Hepatocyte (in vitro differentiated cells): ENCODE measurements around the gene RPL7L1. TPM values are rescaled to one million over a fixed set of nuclear protein-coding genes. Genes with fewer than 3 reads are reported as not detected.
A peak's percentile ranks its signal among the peaks of the same experiment; 100 is the strongest.

Experiments used
- DNase-seq: peaks from one replicate; pipeline ENCODE4 v3.0.0-alpha.2; 2016; ENCODE audit warnings: low spot score
- H2AFZ ChIP-seq: fragments of 200-600 bp; sonication (generic); 2 replicates; pipeline ENCODE4 v1.6.0; 2016; ENCODE audit warnings: antibody characterized with exemption, mild to moderate bottlenecking
- H3K27ac ChIP-seq: fragments of 200-600 bp; sonication (generic); 2 replicates; pipeline ENCODE4 v1.5.1; 2016; ENCODE audit warnings: mild to moderate bottlenecking
- H3K27me3 ChIP-seq: fragments of 200-600 bp; sonication (generic); 2 replicates; pipeline ENCODE4 v1.6.1; 2016
- H3K36me3 ChIP-seq: fragments of 200-600 bp; sonication (generic); replicated peaks from 2 replicates; pipeline ENCODE4 v1.5.1; 2016; ENCODE audit warnings: low read depth; ENCODE audit not compliant: insufficient read depth
- H3K4me1 ChIP-seq: fragments of 200-600 bp; sonication (generic); 2 replicates; pipeline ENCODE4 v1.5.1; 2016; ENCODE audit warnings: mild to moderate bottlenecking, moderate library complexity; ENCODE audit not compliant: insufficient read depth
- H3K4me2 ChIP-seq: fragments of 200-600 bp; sonication (generic); 2 replicates; pipeline ENCODE4 v1.6.0; 2016
- H3K4me3 ChIP-seq: fragments of 200-600 bp; sonication (generic); 2 replicates; pipeline ENCODE4 v1.5.1; 2016; ENCODE audit warnings: mild to moderate bottlenecking
- H3K79me2 ChIP-seq: fragments of 200-600 bp; sonication (generic); 2 replicates; pipeline ENCODE4 v1.6.0; 2017; ENCODE audit warnings: mild to moderate bottlenecking
- H3K9me2 ChIP-seq: fragments of 200-600 bp; sonication (generic); replicated peaks from 2 replicates; pipeline ENCODE4 v1.6.0; 2017; ENCODE audit warnings: mild to moderate bottlenecking; ENCODE audit not compliant: insufficient read depth
- H3K9me3 ChIP-seq: fragments of 200-600 bp; sonication (generic); 2 replicates; pipeline ENCODE4 v1.5.1; 2016; ENCODE audit warnings: low read depth, mild to moderate bottlenecking
- H4K20me1 ChIP-seq: fragments of 200-600 bp; sonication (generic); 2 replicates; pipeline ENCODE4 v1.6.0; 2016; ENCODE audit warnings: mild to moderate bottlenecking; ENCODE audit not compliant: insufficient read depth, poor library complexity, severe bottlenecking
- CTCF ChIP-seq: fragments of 200-600 bp; sonication (generic); IDR thresholded peaks from 2 replicates; pipeline ENCODE4 v1.5.1; 2016; ENCODE audit warnings: antibody characterized with exemption, mild to moderate bottlenecking; ENCODE audit not compliant: poor library complexity
- EZH2 ChIP-seq: fragments of 200-600 bp; sonication (generic); IDR thresholded peaks from 2 replicates; pipeline ENCODE4 v1.6.1; 2016; ENCODE audit warnings: antibody characterized with exemption, mild to moderate bottlenecking, borderline replicate concordance
- EZH2phosphoT487 ChIP-seq: fragments of 200-600 bp; sonication (generic); IDR thresholded peaks from one replicate; pipeline ENCODE4 v1.6.1; 2018; ENCODE audit warnings: antibody characterized with exemption, mild to moderate bottlenecking, low read depth, moderate library complexity; ENCODE audit not compliant: unreplicated experiment, severe bottlenecking
- WGBS: methylation state at CpG from one replicate; pipeline ENCODE4 v1.1.6; 2016; ENCODE audit warnings: low lambda C conversion rate; ENCODE audit errors: missing lambda C conversion rate; 5-methylcytosine and 5-hydroxymethylcytosine counted together
- polyA plus RNA-seq: library from polyadenylated mRNA; unstranded; fragments of >200 nt; fragmentation: Nextera tagmentation; extraction: Ambion mirVana; gene quantifications from 2 replicates; pipeline ENCODE4 v1.2.1, GENCODE V29; 2016
- total RNA-seq: library from RNA; depleted of rRNA; stranded (reverse); fragments of >200 nt; gene quantifications from 2 replicates; pipeline ENCODE4 v1.2.3, GENCODE V29; 2014

Gene RPL7L1
- total and polyA plus RNA-seq, 2 experiments from 2014 or later: 63.0 to 111 TPM

- H3K27ac ChIP-seq: no peak overlapping the region
- no peaks in the 10 kb centered on the region for H3K79me2 ChIP-seq
- H4K20me1 ChIP-seq: no peaks in the 10 kb centered on the region
- WGBS: 79% methylated on average over 10 of the region's 10 CpGs
- no peaks in the 10 kb centered on the region for H3K9me2 ChIP-seq
- no peaks in the 10 kb centered on the region for H3K36me3 ChIP-seq
- H3K4me2 ChIP-seq: no peak overlapping the region
- no peaks in the 10 kb centered on the region for H3K9me3 ChIP-seq
- DNase-seq: no peak
- H2AFZ ChIP-seq: no peak overlapping the region
- H3K4me1 ChIP-seq: peaks cover 11% of the 10 kb centered on the region
- H3K27me3 ChIP-seq: no peaks in the 10 kb centered on the region
- TF ChIP-seq CTCF (no peak), EZH2phosphoT487 (no peak), EZH2 (no peak)
- no peak overlapping the region for H3K4me3 ChIP-seq
Measured at GRCh38 chr6:42896178-42896719, 16.8 kb downstream of the RPL7L1 start.

- no peak overlapping the region for H3K4me3 ChIP-seq
- H3K4me2 ChIP-seq: peak overlapping the region; percentile 58
- H3K27me3 ChIP-seq: no peaks in the 10 kb centered on the region
- H3K9me2 ChIP-seq: no peaks in the 10 kb centered on the region
- DNase-seq: peak; percentile 84
- WGBS: 12% methylated on average over 10 of the region's 10 CpGs
- H3K9me3 ChIP-seq: no peaks in the 10 kb centered on the region
- H3K36me3 ChIP-seq: no peaks in the 10 kb centered on the region
- peaks cover 11% of the 10 kb centered on the region for H3K4me1 ChIP-seq
- no peak for TF ChIP-seq EZH2
- peak; percentile 66 for TF ChIP-seq CTCF
- no peak for TF ChIP-seq EZH2phosphoT487
- H2AFZ ChIP-seq: peak overlapping the region; percentile 32
- no peak overlapping the region for H3K27ac ChIP-seq
- no peaks in the 10 kb centered on the region for H4K20me1 ChIP-seq
- H3K79me2 ChIP-seq: no peaks in the 10 kb centered on the region
Measured at GRCh38 chr6:42898891-42899361, 19.5 kb downstream of the RPL7L1 start.

GRCh38 chr6:42899871-42900270, 20.5 kb downstream of the RPL7L1 start:
- Histone ChIP-seq H3K4me1 (peaks cover 15% of the 10 kb centered on the region), H3K4me3 (no peak overlapping the region), H3K9me3 (no peaks in the 10 kb centered on the region), H3K36me3 (no peaks in the 10 kb centered on the region), H4K20me1 (no peaks in the 10 kb centered on the region), H3K4me2 (no peak overlapping the region), H3K27me3 (no peaks in the 10 kb centered on the region), H3K79me2 (no peaks in the 10 kb centered on the region), H3K27ac (no peak overlapping the region), H2AFZ (no peak overlapping the region), H3K9me2 (no peaks in the 10 kb centered on the region)
- no peak for DNase-seq
- 69% methylated on average over 8 of the region's 8 CpGs for whole genome bisulfite sequencing
- TF ChIP-seq EZH2 (no peak), CTCF (no peak), EZH2phosphoT487 (no peak)
